ENCODE measurements around the gene SKAP1.

- TF ChIP-seq POLR2A (IDR thresholded peaks at IDR 0.05; ENCODE audit: low read length) = no peak
- TF ChIP-seq GATA1 (IDR thresholded peaks at IDR 0.05; ENCODE audit: low read depth, low read length) = no peak
Measured at GRCh38 chr17:48195910-48196309, 234.1 kb downstream of the SKAP1 start.

Data from erythroblast (primary cell).